SW 1271 (cell line): Measurements from ENCODE around the gene CIAPIN1.

Experiments
- DNase-seq, 2 experiments: peaks; one replicate each; lab custom pipeline; 2025; lab: John Stamatoyannopoulos, UW

Gene CIAPIN1

DNA sequence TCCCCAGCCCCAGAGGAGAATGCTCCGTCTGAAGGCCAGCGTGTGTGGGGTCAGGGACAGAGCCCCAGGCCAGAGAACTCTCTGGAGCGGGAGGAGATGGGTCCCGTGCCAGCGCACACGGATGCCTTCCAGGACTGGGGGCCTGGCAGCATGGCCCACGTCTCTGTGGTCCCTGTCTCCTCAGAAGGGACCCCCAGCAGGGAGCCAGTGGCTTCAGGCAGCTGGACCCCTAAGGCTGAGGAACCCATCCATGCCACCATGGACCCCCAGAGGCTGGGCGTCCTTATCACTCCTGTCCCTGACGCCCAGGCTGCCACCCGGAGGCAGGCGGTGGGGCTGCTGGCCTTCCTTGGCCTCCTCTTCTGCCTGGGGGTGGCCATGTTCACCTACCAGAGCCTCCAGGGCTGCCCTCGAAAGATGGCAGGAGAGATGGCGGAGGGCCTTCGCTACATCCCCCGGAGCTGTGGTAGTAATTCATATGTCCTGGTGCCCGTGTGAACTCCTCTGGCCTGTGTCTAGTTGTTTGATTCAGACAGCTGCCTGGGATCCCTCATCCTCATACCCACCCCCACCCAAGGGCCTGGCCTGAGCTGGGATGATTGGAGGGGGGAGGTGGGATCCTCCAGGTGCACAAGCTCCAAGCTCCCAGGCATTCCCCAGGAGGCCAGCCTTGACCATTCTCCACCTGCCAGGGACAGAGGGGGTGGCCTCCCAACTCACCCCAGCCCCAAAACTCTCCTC lies 64.5 kb downstream of the CIAPIN1 start:
- no peak for DNase-seq

DNA sequence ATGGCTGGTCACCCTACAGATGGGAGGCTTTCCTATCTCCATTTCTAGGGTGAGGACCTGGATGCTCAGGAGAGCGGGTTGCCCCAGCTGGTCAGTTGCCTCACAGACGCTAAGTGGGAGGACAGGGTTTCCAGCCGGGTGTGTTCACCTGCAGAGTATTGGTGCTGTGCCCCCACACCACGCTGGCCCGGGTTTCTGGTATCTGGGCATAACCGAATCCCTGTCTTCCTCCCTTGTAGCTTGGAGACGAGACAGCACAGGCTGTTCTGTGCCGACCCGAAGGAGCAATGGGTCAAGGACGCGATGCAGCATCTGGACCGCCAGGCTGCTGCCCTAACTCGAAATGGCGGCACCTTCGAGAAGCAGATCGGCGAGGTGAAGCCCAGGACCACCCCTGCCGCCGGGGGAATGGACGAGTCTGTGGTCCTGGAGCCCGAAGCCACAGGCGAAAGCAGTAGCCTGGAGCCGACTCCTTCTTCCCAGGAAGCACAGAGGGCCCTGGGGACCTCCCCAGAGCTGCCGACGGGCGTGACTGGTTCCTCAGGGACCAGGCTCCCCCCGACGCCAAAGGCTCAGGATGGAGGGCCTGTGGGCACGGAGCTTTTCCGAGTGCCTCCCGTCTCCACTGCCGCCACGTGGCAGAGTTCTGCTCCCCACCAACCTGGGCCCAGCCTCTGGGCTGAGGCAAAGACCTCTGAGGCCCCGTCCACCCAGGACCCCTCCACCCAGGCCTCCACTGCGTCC lies 65.2 kb downstream of the CIAPIN1 start:
- DNase-seq = no peak

DNA sequence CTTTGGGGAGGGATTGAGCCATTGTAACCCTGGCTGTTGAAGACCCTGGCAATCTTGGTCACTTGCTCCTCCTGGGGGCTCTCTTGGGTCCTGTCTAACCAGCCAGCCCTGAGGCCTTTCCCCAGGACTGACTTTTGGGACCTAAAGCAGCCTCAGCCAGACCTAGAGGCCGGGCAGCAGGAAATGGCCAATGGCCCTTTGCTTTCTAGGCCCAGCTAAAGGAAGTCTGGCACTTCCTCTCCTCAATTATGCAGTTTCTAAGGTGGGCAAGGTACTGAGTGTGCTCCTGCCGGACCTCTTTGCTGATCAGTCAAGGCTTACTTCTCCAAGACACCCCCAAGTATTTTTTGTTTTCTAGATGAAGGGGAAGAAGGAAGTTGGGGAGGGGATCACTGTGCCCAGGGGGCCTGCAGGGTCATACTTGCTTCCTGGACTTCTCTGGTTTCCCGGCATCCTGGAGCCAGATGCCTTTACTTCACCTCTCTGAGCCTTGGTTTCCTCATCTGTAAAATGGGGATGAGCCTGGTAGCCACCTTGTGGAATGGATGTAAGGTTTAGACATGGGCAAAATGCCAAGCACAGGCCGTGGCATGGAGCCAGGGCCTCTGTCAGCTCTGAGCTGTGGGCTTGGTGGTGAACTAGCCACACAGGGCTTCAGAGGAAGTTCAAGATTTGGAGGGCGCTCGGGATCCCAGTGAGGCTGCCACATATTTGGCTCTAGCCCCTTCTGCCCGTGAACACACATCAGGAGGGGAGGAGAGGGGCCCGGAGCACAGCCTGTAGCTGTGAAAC lies 66.3 kb downstream of the CIAPIN1 start:
- no peak for DNase-seq

DNA sequence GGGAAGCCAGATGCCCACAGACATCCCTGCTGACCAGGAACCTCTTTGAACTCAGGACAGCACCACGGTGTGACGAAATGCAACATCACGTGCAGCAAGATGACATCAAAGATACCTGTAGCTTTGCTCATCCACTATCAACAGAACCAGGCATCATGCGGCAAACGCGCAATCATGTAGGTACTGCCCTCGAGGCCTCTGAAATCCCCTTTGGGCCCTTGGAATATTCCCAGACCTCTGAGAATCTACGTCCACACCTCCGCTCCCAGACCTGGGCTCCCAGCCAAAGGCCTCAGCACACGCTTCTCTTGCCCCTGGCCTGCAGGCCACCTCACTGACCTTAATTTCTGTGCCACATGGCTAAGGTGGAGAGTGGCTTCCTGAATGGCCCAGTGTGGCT lies 67.6 kb downstream of the CIAPIN1 start:
- DNase-seq = no peak
